Mucosa of descending colon (tissue), 3 donors: ENCODE measurements around the gene PHF21B. TPM values are rescaled to one million over a fixed set of nuclear protein-coding genes. Genes with fewer than 3 reads are reported as not detected.
"Not testable (repeated sequence)": the region's sequence is repeated elsewhere in the genome, so short reads cannot be mapped to it uniquely, and the experiment has no call there.

Experiments used
- ATAC-seq: fragments of 200-7000 bp; cut with Tn5 transposase; one replicate; pipeline ENCODE4 v1.9.1; 2020; ENCODE audit warnings: mild to moderate bottlenecking, moderate library complexity
- DNase-seq, 3 donors: peaks; one replicate each; pipeline ENCODE4 v3.0.0-alpha.2; 2020
- H3K36me3 ChIP-seq: fragments of 200-600 bp; one replicate; pipeline ENCODE4 v1.8.0; 2021; ENCODE audit warnings: low read depth, mild to moderate bottlenecking
- H3K4me1 ChIP-seq: fragments of 200-600 bp; one replicate; pipeline ENCODE4 v1.8.0; 2021; ENCODE audit warnings: low read depth, mild to moderate bottlenecking
- H3K4me3 ChIP-seq: fragments of 200-600 bp; one replicate; pipeline ENCODE4 v1.8.0; 2021; ENCODE audit warnings: mild to moderate bottlenecking
- H3K9me3 ChIP-seq: fragments of 200-600 bp; one replicate; pipeline ENCODE4 v1.8.0; 2021; ENCODE audit warnings: mild to moderate bottlenecking
- intact Hi-C, 2 donors: fragments of 100-400 bp; cut with DNase I in 1 of 2; cut with micrococcal nuclease in 1 of 2; formaldehyde crosslinking; loops; one replicate each; pipeline versions ENCODE4 v1.11.0 to v1.11.1; 2022; cut with DNase I, micrococcal nuclease
- total RNA-seq, 3 donors: library from RNA; stranded (reverse); fragmentation: NEBNext Ultra II Directional in 2 of 3; extraction: Animal tissue kit (Norgen Biotek cat#: 25700) in 2 of 3; gene quantifications; one replicate each; pipeline versions ENCODE4 v1.2.1 to v1.2.4, GENCODE V29; 2021 to 2023
- TF ChIP-seq, protein P1 (sequence below): fragments of 200-600 bp; IDR thresholded peaks from one replicate; pipeline ENCODE4 v1.8.0; 2022; ENCODE audit warnings: antibody characterized with exemption, mild to moderate bottlenecking
- donor health status: DM: no; HTN: no; CAD: no; lungs with moderate emphysema.
- donor health status: DM: no; HTN: no; CAD: no.
- donor health status: DM: no; HTN: yes; CAD: no.

The PHF21B gene
- total RNA-seq, 3 donors from 2014 or later = 0.41 TPM; not detected in 2

DNA sequence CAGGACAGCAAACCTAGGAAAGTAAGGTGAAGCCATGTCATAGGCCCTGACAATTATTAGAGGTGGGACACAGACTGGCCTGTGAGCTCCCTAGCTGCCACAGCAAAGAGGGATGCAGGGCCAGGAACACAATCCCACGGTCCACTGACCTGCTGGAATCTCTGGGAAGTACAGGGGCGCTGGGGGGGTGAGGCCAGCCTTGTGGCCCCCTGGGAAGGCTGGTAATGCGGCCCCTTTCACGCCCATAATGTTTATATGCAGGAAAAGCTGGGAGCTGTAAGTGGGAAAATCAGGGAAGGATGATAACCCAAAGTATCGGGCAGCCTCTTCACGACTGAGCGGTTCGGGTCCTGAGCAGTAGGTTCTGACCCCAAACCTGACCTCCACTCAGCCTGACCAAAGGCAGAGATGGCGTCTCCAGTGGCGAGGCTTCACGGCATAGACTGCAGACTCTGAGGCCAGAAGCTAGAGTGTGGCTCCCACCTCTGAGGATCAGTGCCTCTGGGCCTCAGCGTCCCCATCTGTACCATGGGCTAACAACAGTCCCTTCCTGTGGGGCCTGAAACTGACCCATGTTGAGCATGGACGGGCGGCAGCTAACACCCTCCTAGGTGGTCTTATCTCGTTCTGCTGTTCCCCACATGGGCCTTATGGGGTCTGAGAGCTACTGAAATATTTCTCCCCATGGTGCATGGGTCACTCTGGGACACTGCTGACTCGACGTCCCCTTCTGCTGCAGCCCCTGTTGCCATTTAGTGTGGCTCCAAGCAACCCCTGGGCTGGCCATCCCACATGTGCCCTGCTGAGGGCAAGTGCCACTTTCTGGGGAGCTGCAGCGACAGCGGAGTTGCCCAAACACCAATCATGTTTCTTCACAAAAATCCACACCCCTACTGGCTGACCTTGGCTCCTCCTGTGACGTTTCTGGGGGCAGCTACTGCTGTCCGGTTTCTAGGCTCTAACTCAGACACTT is 101.8 kb downstream of the PHF21B start:
- Histone ChIP-seq H3K4me3 (no peak overlapping the region), H3K9me3 (peaks cover 4% of the 10 kb centered on the region), H3K36me3 (no peaks in the 10 kb centered on the region), H3K4me1 (no peaks in the 10 kb centered on the region)
- intact Hi-C loops = no loop called here
- DNase-seq (no peak), ATAC-seq (no peak)
- TF ChIP-seq, protein P1, sequence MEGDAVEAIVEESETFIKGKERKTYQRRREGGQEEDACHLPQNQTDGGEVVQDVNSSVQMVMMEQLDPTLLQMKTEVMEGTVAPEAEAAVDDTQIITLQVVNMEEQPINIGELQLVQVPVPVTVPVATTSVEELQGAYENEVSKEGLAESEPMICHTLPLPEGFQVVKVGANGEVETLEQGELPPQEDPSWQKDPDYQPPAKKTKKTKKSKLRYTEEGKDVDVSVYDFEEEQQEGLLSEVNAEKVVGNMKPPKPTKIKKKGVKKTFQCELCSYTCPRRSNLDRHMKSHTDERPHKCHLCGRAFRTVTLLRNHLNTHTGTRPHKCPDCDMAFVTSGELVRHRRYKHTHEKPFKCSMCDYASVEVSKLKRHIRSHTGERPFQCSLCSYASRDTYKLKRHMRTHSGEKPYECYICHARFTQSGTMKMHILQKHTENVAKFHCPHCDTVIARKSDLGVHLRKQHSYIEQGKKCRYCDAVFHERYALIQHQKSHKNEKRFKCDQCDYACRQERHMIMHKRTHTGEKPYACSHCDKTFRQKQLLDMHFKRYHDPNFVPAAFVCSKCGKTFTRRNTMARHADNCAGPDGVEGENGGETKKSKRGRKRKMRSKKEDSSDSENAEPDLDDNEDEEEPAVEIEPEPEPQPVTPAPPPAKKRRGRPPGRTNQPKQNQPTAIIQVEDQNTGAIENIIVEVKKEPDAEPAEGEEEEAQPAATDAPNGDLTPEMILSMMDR = no peak

GRCh38 chr22:44906999-44907644 is 102.7 kb downstream of the PHF21B start:
- intact Hi-C loops = no loop called here
- no peak for DNase-seq
- ATAC-seq = no peak
- H3K9me3 ChIP-seq = peaks cover 5% of the 10 kb centered on the region
- H3K4me1 ChIP-seq = no peaks in the 10 kb centered on the region
- TF ChIP-seq, protein P1 = no peak
- no peaks in the 10 kb centered on the region for H3K36me3 ChIP-seq
- no peak overlapping the region for H3K4me3 ChIP-seq

DNA sequence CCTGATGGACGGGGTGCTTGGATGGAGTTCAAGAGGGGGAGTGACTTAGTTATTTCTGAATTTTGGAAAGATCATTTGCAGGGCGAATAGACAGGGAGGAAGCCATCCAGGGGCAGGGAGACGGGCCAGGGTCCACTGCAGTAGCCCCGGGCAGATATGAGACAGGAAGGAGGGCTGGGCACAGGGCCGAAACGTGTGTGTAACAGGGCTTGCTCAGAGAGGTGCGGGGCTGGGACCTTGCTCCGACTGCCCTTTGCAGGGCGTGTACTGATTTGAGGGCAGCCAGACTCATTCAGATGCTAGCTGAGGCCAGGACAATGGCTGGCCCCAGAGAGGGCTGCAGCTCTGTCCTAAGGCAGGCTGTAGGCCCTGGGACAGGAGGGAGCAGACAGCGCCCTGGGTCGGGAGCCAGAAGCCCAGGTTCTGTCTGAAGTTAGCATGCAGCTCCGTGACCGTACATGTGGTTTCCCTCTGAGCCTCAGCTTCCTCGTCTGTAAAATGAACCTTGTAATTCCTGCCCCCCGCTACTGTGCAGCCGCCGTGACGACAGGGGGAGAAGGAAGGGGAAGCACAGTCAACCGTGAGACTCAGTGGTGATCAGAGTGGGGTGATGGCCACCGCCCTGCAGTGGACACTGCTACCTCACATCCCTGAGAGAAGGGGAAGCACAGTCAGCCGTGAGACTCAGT is 103.4 kb downstream of the PHF21B start:
- DNase-seq (no peak), ATAC-seq (no peak)
- no peaks in the 10 kb centered on the region for H3K36me3 ChIP-seq
- no peaks in the 10 kb centered on the region for H3K4me1 ChIP-seq
- TF ChIP-seq, protein P1 = no peak
- no peak overlapping the region for H3K4me3 ChIP-seq
- intact Hi-C loops = no loop called here
- peaks cover 13% of the 10 kb centered on the region for H3K9me3 ChIP-seq

DNA sequence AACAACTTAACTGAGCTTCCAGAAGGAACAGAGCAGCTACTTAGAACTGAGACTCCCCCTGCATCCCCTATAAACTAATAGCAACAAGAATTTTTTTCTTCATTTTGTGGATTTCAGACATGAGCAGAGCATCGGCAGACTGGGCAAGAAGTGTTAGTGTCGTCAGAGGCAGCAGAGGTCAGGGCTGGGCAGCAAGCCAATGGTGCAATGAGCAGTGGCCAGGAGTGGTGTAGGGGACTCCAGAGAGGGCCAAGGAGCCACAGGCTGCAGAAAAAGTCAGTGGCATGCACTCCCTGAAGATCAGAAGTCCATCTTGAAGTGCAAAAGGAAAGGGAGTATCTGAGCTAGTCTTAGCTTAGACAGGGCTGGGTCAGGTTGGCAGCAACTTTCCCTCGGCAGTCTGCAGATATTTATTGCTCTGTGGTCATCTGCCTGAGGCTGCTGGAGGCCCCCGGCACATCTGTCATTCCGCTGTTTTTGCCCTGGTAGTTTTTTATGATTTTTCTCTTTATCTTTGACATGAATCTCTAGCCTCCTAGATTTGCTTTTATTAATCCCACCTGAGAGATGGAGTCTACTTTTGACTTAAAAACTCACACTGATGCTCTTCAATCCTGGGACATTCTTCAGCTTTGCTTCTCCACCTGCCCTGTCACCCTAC is 105.2 kb downstream of the PHF21B start:
- H3K4me1 ChIP-seq, DNase-seq, ATAC-seq, H3K36me3 ChIP-seq, H3K4me3 ChIP-seq, intact Hi-C loops: not testable (repeated sequence)
- peaks cover 19% of the 10 kb centered on the region for H3K9me3 ChIP-seq

GRCh38 chr22:44903164-44903563 is 106.6 kb downstream of the PHF21B start:
- ATAC-seq, H3K4me3 ChIP-seq, intact Hi-C loops, DNase-seq, H3K4me1 ChIP-seq, H3K36me3 ChIP-seq: not testable (repeated sequence)
- H3K9me3 ChIP-seq = peaks cover 19% of the 10 kb centered on the region

GRCh38 chr22:44901301-44901700 is 108.5 kb downstream of the PHF21B start:
- TF ChIP-seq, protein P1 = no peak

More at GRCh38 chr22:44901301-44901700, 108.5 kb downstream of the PHF21B start:
- DNase-seq (no peak), ATAC-seq (no peak)
- Histone ChIP-seq H3K4me1 (no peaks in the 10 kb centered on the region), H3K36me3 (no peaks in the 10 kb centered on the region), H3K4me3 (no peak overlapping the region), H3K9me3 (peaks cover 19% of the 10 kb centered on the region)
- intact Hi-C loops = no loop called here
